Right lobe of liver (tissue), 4 donors: Measurements from ENCODE around the gene DNASE1L3.
A peak's percentile ranks its signal among the peaks of the same experiment; 100 is the strongest.

Experiments
- POLR2A ChIP-seq: fragments of 450-650 bp; IDR thresholded peaks from one replicate; pipeline ENCODE4 v1.6.1; 2017; ENCODE audit warnings: antibody characterized with exemption, mild to moderate bottlenecking
- TF ChIP-seq, protein P1 (sequence below), 4 donors: fragments of 200-600 bp in 3 of 4; fragments of 450-650 bp in 1 of 4; IDR thresholded peaks; one replicate each; pipeline versions ENCODE4 v1.5.1 to v1.8.0; 2016 to 2022; ENCODE audit warnings: antibody characterized with exemption in 4 of 4, mild to moderate bottlenecking in 2 of 4
- donor health status: DM: no; HTN: no; CAD: no.
- donor health status: DM: no; HTN: no; CAD: no.
- donor health status: DM: no; HTN: yes; CAD: no.

DNA sequence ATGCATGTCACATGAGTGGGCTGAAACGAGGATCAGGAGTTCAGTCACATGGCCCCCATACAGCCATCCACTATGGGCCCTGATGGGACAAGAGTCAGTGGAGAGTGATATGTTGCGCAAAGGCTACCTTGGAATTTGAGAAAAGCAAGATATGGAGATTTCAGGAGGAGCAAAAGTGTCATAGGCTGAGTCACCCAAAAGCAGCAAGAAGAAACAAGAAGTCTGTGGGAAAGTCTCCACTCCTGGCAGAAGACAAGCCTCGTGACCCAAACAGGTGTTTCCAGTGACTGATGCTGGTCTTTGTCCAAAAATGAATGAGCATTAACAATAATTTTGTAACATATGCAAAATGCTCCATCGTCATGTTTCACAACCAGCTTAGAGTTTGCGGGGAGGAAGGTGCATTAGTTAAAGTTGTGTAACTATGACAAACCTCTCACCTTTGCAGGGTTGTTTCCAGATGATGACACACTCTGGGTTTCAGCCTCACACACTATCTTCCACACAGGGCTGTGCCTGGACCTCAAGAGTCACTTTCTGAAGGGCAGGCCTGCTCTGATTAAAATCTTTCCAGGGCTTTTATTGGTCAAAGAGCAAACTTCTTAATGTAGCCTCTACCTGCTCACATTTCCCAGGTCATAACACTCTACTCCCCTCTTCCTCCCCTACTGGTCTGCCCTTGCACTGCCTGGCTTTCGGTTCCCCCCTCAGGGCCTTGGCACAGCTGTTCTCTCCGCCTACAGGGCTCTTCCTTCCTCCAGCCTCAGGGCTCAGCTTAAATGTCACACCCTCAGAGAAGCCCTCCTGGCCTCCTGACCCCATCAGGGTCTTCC, 3.9 kb upstream of the DNASE1L3 start:
- TF ChIP-seq, protein P1, sequence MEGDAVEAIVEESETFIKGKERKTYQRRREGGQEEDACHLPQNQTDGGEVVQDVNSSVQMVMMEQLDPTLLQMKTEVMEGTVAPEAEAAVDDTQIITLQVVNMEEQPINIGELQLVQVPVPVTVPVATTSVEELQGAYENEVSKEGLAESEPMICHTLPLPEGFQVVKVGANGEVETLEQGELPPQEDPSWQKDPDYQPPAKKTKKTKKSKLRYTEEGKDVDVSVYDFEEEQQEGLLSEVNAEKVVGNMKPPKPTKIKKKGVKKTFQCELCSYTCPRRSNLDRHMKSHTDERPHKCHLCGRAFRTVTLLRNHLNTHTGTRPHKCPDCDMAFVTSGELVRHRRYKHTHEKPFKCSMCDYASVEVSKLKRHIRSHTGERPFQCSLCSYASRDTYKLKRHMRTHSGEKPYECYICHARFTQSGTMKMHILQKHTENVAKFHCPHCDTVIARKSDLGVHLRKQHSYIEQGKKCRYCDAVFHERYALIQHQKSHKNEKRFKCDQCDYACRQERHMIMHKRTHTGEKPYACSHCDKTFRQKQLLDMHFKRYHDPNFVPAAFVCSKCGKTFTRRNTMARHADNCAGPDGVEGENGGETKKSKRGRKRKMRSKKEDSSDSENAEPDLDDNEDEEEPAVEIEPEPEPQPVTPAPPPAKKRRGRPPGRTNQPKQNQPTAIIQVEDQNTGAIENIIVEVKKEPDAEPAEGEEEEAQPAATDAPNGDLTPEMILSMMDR (IDR thresholded peaks at IDR 0.05) = peak; percentile 6 to 26 (median 14)
- TF ChIP-seq POLR2A = no peak
